ENCODE results near the gene GSTCD.

DNA sequence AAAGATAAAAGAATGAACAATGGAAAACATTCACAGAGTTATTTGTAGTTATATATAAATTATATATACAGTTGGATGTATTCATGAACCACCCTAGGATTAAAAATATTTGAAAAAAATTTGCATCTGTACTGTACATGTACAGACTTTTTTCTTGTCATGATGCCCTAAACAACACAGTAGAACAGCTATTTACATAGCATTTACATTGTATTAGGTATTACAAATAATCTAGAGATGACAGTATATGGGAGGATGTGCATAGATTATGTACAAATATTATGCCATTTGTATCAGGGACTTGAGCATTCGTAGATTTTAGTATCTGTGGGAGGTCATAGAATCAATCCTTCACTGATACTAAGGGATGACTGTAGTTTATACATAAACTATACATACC, 44.8 kb downstream of the GSTCD start:
- no peak for TF ChIP-seq CTCF (conservative IDR thresholded peaks at IDR 0.05; ENCODE audit: low read depth in 2 of 2)
- no peak for TF ChIP-seq EZH2 (IDR thresholded peaks at IDR 0.05; ENCODE audit: low read depth, unreplicated experiment)
- no peak for TF ChIP-seq EZH2phosphoT487 (IDR thresholded peaks at IDR 0.05; ENCODE audit: unreplicated experiment)
- no peak for TF ChIP-seq POLR2AphosphoS5 (IDR thresholded peaks at IDR 0.05; ENCODE audit: low read depth)
- TF ChIP-seq ETS1 (IDR thresholded peaks at IDR 0.05): no peak
- TF ChIP-seq REST (IDR thresholded peaks at IDR 0.05; ENCODE audit: unreplicated experiment): no peak
- TF ChIP-seq ZNF114 (CRISPR knock-in tag; IDR thresholded peaks at IDR 0.05): no peak
- TF ChIP-seq NANOG (IDR thresholded peaks at IDR 0.05; ENCODE audit: borderline replicate concordance): no peak
- TF ChIP-seq STAT1 (IDR thresholded peaks at IDR 0.05; ENCODE audit: unreplicated experiment): no peak

Data from GM23338 (cell line).